Omental fat pad (tissue), 4 donors: ENCODE data around the gene ABL1. TPM values are rescaled to one million over a fixed set of nuclear protein-coding genes. Genes with fewer than 3 reads are reported as not detected.
"Not testable (repeated sequence)": the region's sequence is repeated elsewhere in the genome, so short reads cannot be mapped to it uniquely, and the experiment has no call there.

Experiments
- ATAC-seq: fragments of 150-250 bp; one replicate; pipeline ENCODE4 v1.9.1; 2016; ENCODE audit warnings: mild to moderate bottlenecking, moderate library complexity; ENCODE audit not compliant: low FRiP score
- DNase-seq: peaks from one replicate; pipeline ENCODE4 v3.0.0-alpha.2; 2019; ENCODE audit warnings: low spot score
- CTCF ChIP-seq, 3 donors: fragments of 450-650 bp; IDR thresholded peaks; one replicate each; pipeline ENCODE4 v1.5.1; 2016 to 2017; ENCODE audit warnings: antibody characterized with exemption in 3 of 3, mild to moderate bottlenecking in 3 of 3, moderate library complexity in 2 of 3
- total RNA-seq, 4 donors: library from RNA; depleted of rRNA; stranded (reverse); fragments of >200 nt; gene quantifications; one replicate each; pipeline ENCODE4 v1.1.0, GENCODE V29; 2016

ABL1 gene
- total RNA-seq, 4 donors from 2014 or later = 48.8 to 82.8 (median 75.3) TPM

GRCh38 chr9:130908146-130908877 lies 73.3 kb downstream of the ABL1 start:
- no peak for TF ChIP-seq CTCF (IDR thresholded peaks at IDR 0.05)
- ATAC-seq (no peak), DNase-seq (no peak)

- no peak for ATAC-seq
- TF ChIP-seq CTCF (IDR thresholded peaks at IDR 0.05) = no peak
Measured at GRCh38 chr9:130908878-130909355, 73.9 kb downstream of the ABL1 start.

GRCh38 chr9:130910041-130910440 lies 75.0 kb downstream of the ABL1 start:
- ATAC-seq, DNase-seq: not testable (repeated sequence)

More at GRCh38 chr9:130908878-130909355, 73.9 kb downstream of the ABL1 start:
- no peak for DNase-seq

- not testable (repeated sequence) for ATAC-seq, DNase-seq
Measured at GRCh38 chr9:130910670-130911069, 75.6 kb downstream of the ABL1 start.

- TF ChIP-seq CTCF (IDR thresholded peaks at IDR 0.05) = no peak
- DNase-seq (no peak), ATAC-seq (no peak)
Measured at GRCh38 chr9:130911254-130912049, 76.4 kb downstream of the ABL1 start.

- ATAC-seq = no peak
- no peak for DNase-seq
- no peak for TF ChIP-seq CTCF (IDR thresholded peaks at IDR 0.05)
Measured at GRCh38 chr9:130912932-130913598, 78.0 kb downstream of the ABL1 start.

- no peak for TF ChIP-seq CTCF (IDR thresholded peaks at IDR 0.05)
- DNase-seq = no peak
- ATAC-seq = no peak
Measured at GRCh38 chr9:130913599-130914416, 78.8 kb downstream of the ABL1 start.
